GM12891 (cell line): ENCODE results near the gene ARHGAP5.

Source experiments
- POLR2A ChIP-seq: IDR thresholded peaks from 2 replicates; pipeline ENCODE4 v1.6.1; 2011; ENCODE audit warnings: low read depth, low read length, control low read depth
- POLR2AphosphoS5 ChIP-seq: IDR thresholded peaks from 2 replicates; pipeline ENCODE4 v1.6.1; 2011; ENCODE audit warnings: low read depth, low read length, control low read depth
- SPI1 ChIP-seq: IDR thresholded peaks from 2 replicates; pipeline ENCODE4 v1.6.1; 2011; ENCODE audit warnings: low read depth, low read length, control low read depth
- TAF1 ChIP-seq: IDR thresholded peaks from 2 replicates; pipeline ENCODE4 v1.6.1; 2011; ENCODE audit warnings: low read depth, low read length, control low read depth

DNA sequence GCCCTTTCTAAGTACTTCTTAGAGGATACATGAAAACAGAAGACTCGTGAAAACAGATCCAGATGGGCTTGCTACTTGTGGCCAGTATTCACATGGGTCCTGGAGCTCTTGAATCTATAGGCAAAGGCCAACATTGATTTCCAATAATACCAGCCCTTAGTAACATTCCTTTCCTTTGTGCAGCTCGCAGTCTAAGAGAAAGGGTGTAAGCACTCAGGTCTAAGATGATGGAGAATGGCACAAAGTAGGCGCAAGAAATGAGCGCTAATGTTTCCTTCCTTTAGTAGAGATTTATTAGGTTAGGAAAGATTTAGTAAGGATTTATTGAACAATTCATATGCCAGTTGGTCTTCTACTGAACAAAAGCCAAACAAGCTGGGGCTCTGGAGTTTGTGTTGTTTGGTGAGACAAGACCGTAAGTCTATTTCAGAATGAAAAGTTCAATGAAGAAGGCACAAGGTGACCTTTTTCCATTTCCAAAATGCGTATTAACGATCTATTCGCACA is 125.4 kb downstream of the ARHGAP5 start:
- TF ChIP-seq POLR2A (no peak), POLR2AphosphoS5 (no peak), TAF1 (no peak), SPI1 (no peak)
